Muscle of leg (tissue), 11 donors: ENCODE data around the gene MB21D2. TPM values are rescaled to one million over a fixed set of nuclear protein-coding genes. Genes with fewer than 3 reads are reported as not detected.
A peak's percentile ranks its signal among the peaks of the same experiment; 100 is the strongest.

Source experiments
- DNase-seq: peaks from one replicate; pipeline ENCODE4 v3.0.0; 2013
- H3K27ac ChIP-seq: one replicate; pipeline ENCODE4 v1.5.1; 2013; ENCODE audit warnings: mild to moderate bottlenecking, low read length, control low read depth
- H3K27me3 ChIP-seq: one replicate; pipeline ENCODE4 v1.6.1; 2013; ENCODE audit warnings: low read length; ENCODE audit not compliant: control insufficient read depth, insufficient read depth
- H3K36me3 ChIP-seq: one replicate; pipeline ENCODE4 v1.6.1; 2013; ENCODE audit warnings: low read length; ENCODE audit not compliant: control insufficient read depth, insufficient read depth
- H3K4me1 ChIP-seq: one replicate; pipeline ENCODE4 v1.6.1; 2013; ENCODE audit warnings: low read length; ENCODE audit not compliant: control insufficient read depth, insufficient read depth
- H3K4me3 ChIP-seq: one replicate; pipeline ENCODE4 v1.5.1; 2013; ENCODE audit warnings: low read length, control low read depth
- H3K9me3 ChIP-seq: replicated peaks from 2 replicates; pipeline ENCODE4 v1.6.1; 2013; ENCODE audit warnings: low read depth, low read length; ENCODE audit not compliant: control insufficient read depth
- WGBS: methylation state at CpG from one replicate; pipeline ENCODE4 v1.1.5; 2013; ENCODE audit warnings: missing lambda C conversion rate; ENCODE audit not compliant: insufficient coverage; 5-methylcytosine and 5-hydroxymethylcytosine counted together
- polyA plus RNA-seq, 8 donors: library from polyadenylated mRNA; unstranded; fragments of 120-200 nt; gene quantifications; one replicate each; pipeline versions ENCODE4 v1.2.1 to v1.2.3, GENCODE V29; 2013; ENCODE audit warnings: inconsistent platforms in 1 of 8, low replicate concordance in 1 of 8; ENCODE audit not compliant: insufficient read length in 8 of 8, insufficient read depth in 1 of 8
- total RNA-seq: library from RNA; stranded (reverse); fragments of 120-200 nt; gene quantifications from one replicate; pipeline ENCODE4 v1.2.4, GENCODE V29; 2013

MB21D2 gene
- total and polyA plus RNA-seq, 9 donors = 11.1 to 16.4 (median 15.8) TPM

GRCh38 chr3:192866804-192867203 is 50.9 kb downstream of the MB21D2 start:
- H3K4me3 ChIP-seq = no peak overlapping the region
- H3K27me3 ChIP-seq = no peaks in the 10 kb centered on the region
- H3K27ac ChIP-seq = no peak overlapping the region
- WGBS = no CpG with 5 or more reads among the region's 3 CpGs
- DNase-seq = no peak
- no peaks in the 10 kb centered on the region for H3K36me3 ChIP-seq
- H3K9me3 ChIP-seq = no peaks in the 10 kb centered on the region
- H3K4me1 ChIP-seq = peaks cover 31% of the 10 kb centered on the region

- no peaks in the 10 kb centered on the region for H3K36me3 ChIP-seq
- peaks cover 24% of the 10 kb centered on the region for H3K4me1 ChIP-seq
- WGBS = no CpG with 5 or more reads among the region's 3 CpGs
- peak; percentile 82 for DNase-seq
- no peaks in the 10 kb centered on the region for H3K27me3 ChIP-seq
- no peaks in the 10 kb centered on the region for H3K9me3 ChIP-seq
- H3K27ac ChIP-seq = peak overlapping the region; percentile 67
- H3K4me3 ChIP-seq = no peak overlapping the region
Measured at GRCh38 chr3:192864941-192865340, 52.7 kb downstream of the MB21D2 start.

- no CpG with 5 or more reads among the region's 4 CpGs for WGBS
- DNase-seq = no peak
- no peaks in the 10 kb centered on the region for H3K9me3 ChIP-seq
- no peaks in the 10 kb centered on the region for H3K27me3 ChIP-seq
- no peak overlapping the region for H3K4me3 ChIP-seq
- H3K4me1 ChIP-seq = peaks cover 20% of the 10 kb centered on the region
- H3K36me3 ChIP-seq = no peaks in the 10 kb centered on the region
- no peak overlapping the region for H3K27ac ChIP-seq
Measured at GRCh38 chr3:192863091-192863420, 54.6 kb downstream of the MB21D2 start.

- Histone ChIP-seq H3K27ac (no peak overlapping the region), H3K4me3 (no peak overlapping the region), H3K36me3 (no peaks in the 10 kb centered on the region), H3K4me1 (peaks cover 20% of the 10 kb centered on the region), H3K27me3 (no peaks in the 10 kb centered on the region), H3K9me3 (no peaks in the 10 kb centered on the region)
- no peak for DNase-seq
- 100% methylated on average over 2 of the region's 7 CpGs for WGBS
Measured at GRCh38 chr3:192862408-192863090, 55.1 kb downstream of the MB21D2 start.

- Histone ChIP-seq H3K9me3 (no peaks in the 10 kb centered on the region), H3K4me3 (no peak overlapping the region), H3K4me1 (peaks cover 25% of the 10 kb centered on the region), H3K27me3 (no peaks in the 10 kb centered on the region), H3K27ac (no peak overlapping the region), H3K36me3 (no peaks in the 10 kb centered on the region)
- no peak for DNase-seq
- no CpG with 5 or more reads among the region's 2 CpGs for WGBS
Measured at GRCh38 chr3:192861972-192862371, 55.7 kb downstream of the MB21D2 start.

- H3K27ac ChIP-seq = no peak overlapping the region
- no peaks in the 10 kb centered on the region for H3K36me3 ChIP-seq
- no peaks in the 10 kb centered on the region for H3K27me3 ChIP-seq
- DNase-seq = no peak
- no peak overlapping the region for H3K4me3 ChIP-seq
- H3K9me3 ChIP-seq = no peaks in the 10 kb centered on the region
- no CpG with 5 or more reads among the region's 2 CpGs for WGBS
- H3K4me1 ChIP-seq = peaks cover 21% of the 10 kb centered on the region
Measured at GRCh38 chr3:192860454-192860853, 57.2 kb downstream of the MB21D2 start.

- Histone ChIP-seq H3K27ac (no peak overlapping the region), H3K4me1 (peaks cover 11% of the 10 kb centered on the region), H3K4me3 (no peak overlapping the region), H3K27me3 (no peaks in the 10 kb centered on the region), H3K36me3 (no peaks in the 10 kb centered on the region), H3K9me3 (peaks cover 3% of the 10 kb centered on the region)
- WGBS = 21% methylated on average over 3 of the region's 9 CpGs
- peak; percentile 43 for DNase-seq
Measured at GRCh38 chr3:192858849-192859585, 58.6 kb downstream of the MB21D2 start.

- H3K27me3 ChIP-seq = no peaks in the 10 kb centered on the region
- no peak overlapping the region for H3K27ac ChIP-seq
- H3K4me1 ChIP-seq = peaks cover 10% of the 10 kb centered on the region
- no peak overlapping the region for H3K4me3 ChIP-seq
- no peaks in the 10 kb centered on the region for H3K36me3 ChIP-seq
- 33% methylated on average over 1 of the region's 7 CpGs for WGBS
- DNase-seq = peak; percentile 23
- peaks cover 3% of the 10 kb centered on the region for H3K9me3 ChIP-seq
Measured at GRCh38 chr3:192857260-192857661, 60.4 kb downstream of the MB21D2 start.

- H3K27ac ChIP-seq = no peak overlapping the region
- H3K4me3 ChIP-seq = no peak overlapping the region
- WGBS = no CpG with 5 or more reads among the region's 1 CpG
- H3K27me3 ChIP-seq = no peaks in the 10 kb centered on the region
- peaks cover 14% of the 10 kb centered on the region for H3K4me1 ChIP-seq
- DNase-seq = no peak
- H3K36me3 ChIP-seq = no peaks in the 10 kb centered on the region
- H3K9me3 ChIP-seq = peaks cover 3% of the 10 kb centered on the region
Measured at GRCh38 chr3:192855434-192855833, 62.2 kb downstream of the MB21D2 start.

- Histone ChIP-seq H3K36me3 (no peaks in the 10 kb centered on the region), H3K27me3 (no peaks in the 10 kb centered on the region), H3K4me1 (peaks cover 13% of the 10 kb centered on the region), H3K27ac (no peak overlapping the region), H3K4me3 (no peak overlapping the region), H3K9me3 (peaks cover 3% of the 10 kb centered on the region)
- DNase-seq = peak; percentile 70
- WGBS = 59% methylated on average over 2 of the region's 5 CpGs
Measured at GRCh38 chr3:192851821-192852372, 65.8 kb downstream of the MB21D2 start.
